Fibroblast of peridontal ligament (primary cell): ENCODE data around the gene OSGIN1.

Source experiments
- DNase-seq: peaks from one replicate; pipeline ENCODE4 v3.0.0-alpha.2; 2010; ENCODE audit errors: extremely low read depth

Gene OSGIN1

DNA sequence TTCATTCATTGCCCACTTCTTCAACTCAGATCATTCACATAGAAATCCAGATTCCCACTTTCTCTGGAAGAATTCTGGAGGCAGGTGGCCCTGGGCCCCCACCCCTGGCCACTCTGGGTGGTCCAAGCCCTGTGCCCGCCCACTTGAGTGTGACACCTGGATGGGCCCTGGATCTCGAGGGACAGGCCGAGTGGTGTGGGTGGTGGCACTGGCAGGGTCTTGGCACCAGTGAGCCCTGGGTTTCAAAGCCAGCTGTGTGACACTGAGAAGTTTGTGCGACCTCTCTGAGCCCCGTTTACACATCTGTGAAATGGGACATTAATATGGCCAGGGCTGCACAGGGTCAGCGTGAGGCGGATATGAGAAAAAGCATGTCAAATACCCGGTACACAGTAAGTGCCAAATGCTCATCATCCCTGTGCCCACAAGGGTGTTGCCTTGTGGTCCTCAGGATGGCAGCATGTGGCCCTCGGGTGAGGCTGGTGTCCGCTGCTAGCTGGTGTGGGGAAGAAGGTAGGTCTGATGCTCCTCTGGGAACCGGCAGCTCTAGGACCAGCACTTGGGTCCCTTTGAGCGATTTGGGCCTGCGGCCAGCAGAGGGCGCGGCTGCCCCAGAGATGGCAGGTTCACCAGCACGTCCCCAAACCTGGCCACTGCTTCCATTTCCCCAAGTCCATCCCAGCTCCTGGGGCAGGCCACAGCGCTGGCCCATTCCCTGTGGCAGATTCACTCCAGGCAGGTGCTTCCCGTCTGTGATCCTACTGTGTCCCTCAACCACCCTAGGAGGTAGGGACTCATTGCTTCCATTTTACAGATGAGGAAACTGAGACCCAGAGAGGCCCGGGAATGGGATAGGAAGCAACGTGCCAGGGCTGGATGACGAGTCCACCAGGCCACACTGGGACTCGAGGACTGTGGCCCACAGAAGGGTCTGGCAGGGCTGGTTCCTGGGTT lies 3.6 kb downstream of the OSGIN1 start:
- DNase-seq, result peak; percentile 64

DNA sequence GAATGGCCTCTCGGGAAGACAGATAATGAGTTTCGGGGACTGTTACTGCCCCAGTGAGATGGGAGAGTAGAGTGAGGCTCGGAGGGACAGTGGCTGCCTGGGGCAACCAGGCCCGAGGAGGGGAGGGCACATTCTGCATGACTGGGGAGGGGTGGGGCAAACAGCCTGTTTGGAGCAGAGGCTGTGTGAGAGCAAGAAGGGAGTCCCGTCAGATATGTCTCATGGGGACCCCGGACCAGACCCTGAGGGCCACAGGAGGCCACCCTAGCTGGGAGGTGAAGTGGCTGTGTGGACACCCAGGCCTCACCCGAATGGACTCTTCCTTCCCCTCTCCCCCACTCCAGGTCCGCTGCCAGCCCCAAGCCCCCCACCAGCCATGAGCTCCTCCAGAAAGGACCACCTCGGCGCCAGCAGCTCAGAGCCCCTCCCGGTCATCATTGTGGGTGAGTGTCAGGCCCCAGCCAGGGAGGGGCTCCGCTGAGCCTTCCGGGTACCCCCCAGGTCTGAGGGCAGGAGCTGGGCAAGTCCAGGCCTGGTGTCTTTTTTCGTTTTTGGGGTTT lies 4.3 kb downstream of the OSGIN1 start:
- no peak for DNase-seq

DNA sequence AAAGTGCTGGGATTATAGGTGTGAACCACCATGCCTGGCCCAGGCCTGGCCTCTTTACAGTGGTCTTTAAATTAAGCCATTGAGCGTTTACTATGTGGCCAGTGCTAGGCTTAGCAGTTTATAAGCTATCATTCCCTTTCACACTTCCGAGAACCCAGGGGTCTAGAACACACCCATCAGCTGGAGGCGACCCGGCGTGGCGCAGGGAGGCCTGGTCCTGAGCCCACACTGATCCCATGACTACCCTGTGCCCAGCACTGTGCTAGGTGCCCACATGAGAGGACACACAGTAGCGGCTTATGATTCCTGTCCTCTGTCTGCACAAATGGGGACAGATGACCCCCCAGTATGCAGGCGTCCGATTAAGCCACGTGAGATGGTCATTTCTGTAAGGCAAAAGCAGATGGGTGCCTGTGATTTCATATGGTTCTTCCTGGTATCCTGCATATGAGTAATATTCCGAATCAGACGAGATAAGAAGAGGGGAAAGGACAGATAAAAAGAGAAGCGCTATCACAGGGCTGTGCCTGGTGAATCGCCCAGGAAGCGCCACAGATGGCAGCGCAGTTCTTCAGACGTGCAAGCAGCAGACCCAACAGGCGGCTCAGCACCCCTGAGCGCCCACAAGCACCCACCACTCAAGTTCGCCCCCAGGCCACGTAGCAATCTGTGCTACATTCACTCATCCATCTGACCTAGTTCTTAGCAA lies 5.3 kb downstream of the OSGIN1 start:
- no peak for DNase-seq

DNA sequence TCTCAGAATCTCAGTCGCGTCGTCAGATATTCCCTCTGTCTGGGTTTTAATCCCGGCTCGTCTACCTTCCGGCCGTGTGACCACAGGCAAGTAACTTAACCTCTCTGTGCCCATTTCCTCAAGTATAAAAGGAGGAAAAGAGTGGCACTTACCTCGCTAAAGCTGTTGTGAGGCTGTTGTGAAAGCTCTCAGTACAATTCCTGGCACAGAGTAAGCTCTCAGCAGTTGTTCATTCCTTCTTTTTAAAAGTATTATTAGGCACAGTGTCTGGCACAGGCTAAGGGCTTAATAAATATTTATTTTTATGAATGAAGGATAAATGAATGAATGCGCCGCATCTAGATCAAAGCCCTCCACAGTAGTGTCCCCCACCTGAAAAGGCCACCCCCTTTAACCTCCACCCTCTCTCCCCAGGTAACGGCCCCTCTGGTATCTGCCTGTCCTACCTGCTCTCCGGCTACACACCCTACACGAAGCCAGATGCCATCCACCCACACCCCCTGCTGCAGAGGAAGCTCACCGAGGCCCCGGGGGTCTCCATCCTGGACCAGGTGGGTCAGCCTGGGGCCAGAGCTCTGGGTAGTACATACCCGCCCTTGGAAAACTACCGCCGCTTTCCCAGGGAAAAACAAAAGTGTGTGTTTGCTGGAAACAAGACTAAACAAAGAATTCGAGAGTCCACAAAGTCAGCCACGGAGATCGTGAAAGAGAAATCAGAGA lies 6.0 kb downstream of the OSGIN1 start:
- no peak for DNase-seq

DNA sequence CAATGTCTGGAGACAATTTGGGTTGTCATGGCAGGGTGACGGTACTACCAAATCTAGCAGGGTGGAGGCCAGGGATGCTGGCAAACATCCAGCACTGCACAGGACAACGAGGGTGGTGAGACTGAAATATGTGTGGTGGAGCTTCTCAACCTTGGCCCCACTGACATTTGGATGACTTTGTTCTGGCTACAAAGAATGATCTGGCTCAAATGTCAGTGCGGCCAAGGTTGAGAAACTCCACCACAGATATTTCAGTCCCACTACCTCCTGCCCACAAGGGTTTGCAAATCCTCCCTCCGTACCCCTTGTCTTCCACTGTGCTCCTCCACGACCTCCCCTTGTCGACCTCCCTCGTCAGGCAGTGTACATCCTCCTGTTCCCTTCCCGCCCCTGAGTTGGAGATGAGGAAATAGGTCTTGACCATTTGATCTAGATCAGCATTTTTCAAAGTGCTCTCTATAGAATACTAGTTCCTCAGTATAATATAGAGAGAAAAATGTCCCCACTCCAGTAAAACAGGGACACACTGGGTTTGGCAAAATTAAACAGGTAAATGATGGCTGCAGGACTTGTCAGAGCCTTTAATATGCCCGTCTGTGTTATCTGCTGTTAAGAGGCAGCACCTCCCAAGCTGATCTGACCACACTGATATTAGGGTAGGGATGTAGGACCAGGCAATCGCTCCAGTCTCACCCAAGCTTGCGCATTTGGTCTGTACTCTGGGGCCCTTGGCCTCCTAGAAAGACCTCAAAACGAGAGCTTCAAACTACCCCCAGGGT lies 6.8 kb downstream of the OSGIN1 start:
- no peak for DNase-seq

DNA sequence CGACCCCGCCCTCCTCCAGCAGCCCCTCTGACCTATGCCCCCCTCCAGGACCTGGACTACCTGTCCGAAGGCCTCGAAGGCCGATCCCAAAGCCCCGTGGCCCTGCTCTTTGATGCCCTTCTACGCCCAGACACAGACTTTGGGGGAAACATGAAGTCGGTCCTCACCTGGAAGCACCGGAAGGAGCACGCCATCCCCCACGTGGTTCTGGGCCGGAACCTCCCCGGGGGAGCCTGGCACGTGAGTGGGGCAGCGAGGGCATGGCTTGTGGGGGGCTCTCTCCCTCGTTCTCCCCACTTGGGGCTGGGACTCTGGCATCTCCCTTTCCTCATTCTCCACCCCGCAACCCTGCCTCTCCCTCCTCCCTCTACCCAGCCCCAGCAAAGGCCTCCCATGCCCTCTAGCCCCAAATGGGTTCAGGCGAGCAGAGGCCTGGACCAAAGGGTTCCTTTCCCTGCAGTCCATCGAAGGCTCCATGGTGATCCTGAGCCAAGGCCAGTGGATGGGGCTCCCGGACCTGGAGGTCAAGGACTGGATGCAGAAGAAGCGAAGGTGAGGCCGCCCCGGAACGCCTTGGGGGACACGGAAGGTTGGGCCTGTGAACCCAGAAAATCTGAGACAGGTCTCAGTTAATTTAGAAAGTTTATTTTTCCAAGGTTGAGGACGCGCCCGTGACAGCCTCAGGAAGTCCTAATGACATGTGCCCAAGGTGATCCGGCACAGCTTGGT lies 7.6 kb downstream of the OSGIN1 start:
- no peak for DNase-seq

DNA sequence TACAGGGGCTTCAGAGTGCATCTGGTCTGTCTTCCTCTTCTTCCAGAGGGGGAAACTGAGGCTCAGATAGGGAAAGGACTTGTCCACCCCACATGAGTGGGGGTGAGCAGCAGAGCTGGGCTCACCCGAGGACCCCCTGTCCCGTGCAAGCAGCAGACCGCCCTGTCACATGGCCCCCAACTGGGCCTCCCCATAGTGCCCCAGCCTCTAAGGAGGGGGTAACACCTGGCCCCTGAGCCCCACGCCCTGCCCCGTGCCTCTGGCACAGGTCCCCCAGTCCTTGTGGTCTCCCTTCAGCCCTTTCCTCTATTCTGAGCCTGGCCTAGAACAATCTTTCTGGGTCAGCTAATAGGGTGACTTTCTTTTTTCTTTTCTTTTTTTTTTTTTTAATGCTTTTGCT lies 8.6 kb downstream of the OSGIN1 start:
- DNase-seq, result no peak

DNA sequence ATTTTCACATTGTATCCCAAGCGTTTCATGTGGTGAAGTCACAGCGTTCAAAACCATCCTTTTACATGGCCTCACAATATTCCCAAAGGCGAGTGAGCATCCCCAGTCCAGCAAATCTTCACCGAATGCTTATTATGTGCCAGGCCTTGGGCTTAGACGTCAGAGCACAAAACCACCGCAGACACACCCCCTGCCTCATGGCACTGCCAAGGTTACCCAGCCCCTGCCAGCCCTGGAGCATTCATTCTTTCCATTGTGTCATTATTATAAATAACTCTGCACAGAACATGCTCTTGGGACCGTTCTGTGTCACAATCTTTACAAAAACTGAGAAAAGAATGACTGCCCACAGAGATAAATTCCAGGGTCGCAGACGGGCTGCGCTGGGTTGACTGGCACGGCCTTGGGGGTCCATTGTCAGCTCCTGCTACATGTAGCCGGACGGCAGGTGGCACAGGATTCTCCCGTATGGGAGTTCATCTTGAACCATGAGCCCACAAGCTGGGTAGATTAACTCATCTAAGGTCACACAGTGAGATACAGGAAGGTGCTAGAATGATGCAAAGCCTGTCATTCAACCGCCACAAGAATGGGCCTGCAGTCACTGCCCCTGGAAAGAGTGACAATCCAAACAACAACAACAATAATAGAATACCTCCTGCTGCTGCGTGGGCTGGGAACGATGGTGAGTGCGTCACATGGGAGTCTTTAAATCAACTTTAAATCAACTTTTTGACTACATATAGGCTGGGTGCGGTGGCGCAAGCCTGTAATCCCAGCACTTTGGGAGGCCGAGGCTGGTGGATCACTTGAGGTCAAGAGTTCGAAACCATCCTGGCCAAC lies 10.5 kb downstream of the OSGIN1 start:
- no peak for DNase-seq

DNA sequence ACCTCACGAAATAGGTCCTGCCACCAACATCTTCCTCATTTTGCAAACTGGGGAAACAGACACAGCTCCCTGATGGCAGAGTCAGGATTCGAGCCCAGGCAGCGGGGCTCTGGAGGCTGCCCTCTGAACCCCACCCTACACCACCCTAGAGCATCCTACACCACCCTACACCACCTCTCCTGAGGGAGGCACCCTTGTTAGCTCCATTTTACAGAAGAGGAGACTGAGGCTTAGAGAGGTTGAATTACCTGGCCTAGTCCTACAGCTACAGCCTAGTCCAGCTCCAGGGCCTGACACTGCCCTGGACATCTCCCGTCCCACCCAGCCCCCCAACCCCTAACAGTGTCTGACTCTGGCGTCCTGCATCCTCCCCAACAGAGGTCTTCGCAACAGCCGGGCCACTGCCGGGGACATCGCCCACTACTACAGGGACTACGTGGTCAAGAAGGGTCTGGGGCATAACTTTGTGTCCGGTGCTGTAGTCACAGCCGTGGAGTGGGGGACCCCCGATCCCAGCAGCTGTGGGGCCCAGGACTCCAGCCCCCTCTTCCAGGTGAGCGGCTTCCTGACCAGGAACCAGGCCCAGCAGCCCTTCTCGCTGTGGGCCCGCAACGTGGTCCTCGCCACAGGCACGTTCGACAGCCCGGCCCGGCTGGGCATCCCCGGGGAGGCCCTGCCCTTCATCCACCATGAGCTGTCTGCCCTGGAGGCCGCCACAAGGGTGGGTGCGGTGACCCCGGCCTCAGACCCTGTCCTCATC lies 11.8 kb downstream of the OSGIN1 start:
- DNase-seq, result no peak

DNA sequence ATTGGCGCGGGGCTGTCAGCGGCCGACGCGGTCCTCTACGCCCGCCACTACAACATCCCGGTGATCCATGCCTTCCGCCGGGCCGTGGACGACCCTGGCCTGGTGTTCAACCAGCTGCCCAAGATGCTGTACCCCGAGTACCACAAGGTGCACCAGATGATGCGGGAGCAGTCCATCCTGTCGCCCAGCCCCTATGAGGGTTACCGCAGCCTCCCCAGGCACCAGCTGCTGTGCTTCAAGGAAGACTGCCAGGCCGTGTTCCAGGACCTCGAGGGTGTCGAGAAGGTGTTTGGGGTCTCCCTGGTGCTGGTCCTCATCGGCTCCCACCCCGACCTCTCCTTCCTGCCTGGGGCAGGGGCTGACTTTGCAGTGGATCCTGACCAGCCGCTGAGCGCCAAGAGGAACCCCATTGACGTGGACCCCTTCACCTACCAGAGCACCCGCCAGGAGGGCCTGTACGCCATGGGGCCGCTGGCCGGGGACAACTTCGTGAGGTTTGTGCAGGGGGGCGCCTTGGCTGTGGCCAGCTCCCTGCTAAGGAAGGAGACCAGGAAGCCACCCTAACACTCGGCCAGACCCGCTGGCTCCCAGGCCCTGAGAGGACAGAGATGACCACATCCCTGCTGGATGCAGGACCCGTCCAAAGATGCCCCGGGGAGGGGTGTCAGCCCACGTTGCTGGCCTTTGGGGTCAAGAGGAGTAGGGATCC lies 12.6 kb downstream of the OSGIN1 start:
- no peak for DNase-seq

DNA sequence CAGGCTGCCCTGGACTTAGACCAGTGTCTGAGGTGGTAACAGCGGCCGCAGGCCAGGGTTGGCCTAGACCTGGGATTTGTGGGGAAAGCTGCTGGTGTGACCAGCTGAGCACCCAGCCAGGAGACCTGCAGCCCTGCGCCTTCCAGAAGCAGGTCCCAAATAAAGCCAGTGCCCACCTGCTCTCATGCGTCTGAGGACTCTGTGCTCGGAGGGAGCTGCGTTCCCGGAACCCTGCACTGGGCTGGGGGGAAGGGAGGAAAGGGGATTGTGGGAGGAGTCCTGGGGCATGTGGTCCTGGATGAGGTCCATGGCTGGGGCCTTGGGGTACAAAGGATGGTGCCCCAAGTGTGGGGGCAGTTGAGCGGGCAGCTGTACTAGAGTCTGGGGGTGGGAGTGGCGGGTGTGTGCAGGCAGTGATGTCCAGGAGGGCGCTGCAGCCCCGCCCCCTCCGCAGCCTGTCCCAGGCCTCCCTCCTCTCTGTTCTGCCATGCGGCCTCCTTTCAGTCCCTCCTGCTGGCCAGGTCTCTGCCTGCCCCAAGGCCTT lies 13.2 kb downstream of the OSGIN1 start:
- no peak for DNase-seq

DNA sequence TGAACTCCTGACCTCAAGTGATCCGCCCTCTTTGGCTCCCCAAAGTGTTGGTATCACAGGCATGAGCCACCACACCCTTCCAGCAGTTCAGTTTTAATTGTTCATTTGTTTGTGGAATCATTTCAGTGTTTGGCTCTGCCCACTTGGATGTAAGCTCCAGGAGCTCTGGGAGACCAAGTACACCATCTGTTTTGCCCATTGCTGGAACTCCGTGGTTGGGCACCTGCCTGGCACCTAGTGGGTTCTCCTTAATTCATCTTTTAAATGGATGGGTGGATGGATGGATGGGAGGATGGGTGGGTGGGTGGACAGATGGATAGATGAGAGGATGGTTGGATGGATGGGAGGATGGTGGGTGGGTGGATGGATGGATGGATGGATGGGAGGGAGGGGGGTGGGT lies 14.1 kb downstream of the OSGIN1 start:
- DNase-seq, result no peak

DNA sequence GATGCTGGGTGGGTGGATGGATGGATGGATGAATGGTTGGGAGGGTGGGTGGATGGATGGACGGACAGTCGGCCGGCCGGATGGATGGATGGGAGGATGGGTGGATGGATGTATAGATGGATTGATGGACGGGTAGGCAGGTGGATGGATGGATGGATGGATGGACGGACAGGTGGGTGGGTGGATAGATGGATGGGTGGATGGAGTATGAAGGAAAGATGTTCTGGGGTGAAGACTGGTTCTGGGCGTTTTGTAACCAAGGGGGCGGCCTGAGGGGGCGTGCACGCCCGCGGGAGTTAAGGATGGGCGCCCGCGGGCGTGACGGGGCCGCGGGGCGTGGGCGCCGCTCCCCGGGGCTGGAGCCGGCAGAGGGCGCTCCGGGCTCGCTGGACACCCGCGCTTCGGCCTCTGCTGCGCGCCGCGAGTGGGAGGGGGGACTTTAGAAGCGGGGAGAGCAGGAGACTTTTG lies 14.8 kb downstream of the OSGIN1 start, which contains the start of gene NECAB2:
Gene NECAB2 (plus strand): TSS at position 407 of the 468 bp plus-strand sequence. CDS start 405 bp downstream, outside the sequence.
- DNase-seq, result peak; percentile 13

DNA sequence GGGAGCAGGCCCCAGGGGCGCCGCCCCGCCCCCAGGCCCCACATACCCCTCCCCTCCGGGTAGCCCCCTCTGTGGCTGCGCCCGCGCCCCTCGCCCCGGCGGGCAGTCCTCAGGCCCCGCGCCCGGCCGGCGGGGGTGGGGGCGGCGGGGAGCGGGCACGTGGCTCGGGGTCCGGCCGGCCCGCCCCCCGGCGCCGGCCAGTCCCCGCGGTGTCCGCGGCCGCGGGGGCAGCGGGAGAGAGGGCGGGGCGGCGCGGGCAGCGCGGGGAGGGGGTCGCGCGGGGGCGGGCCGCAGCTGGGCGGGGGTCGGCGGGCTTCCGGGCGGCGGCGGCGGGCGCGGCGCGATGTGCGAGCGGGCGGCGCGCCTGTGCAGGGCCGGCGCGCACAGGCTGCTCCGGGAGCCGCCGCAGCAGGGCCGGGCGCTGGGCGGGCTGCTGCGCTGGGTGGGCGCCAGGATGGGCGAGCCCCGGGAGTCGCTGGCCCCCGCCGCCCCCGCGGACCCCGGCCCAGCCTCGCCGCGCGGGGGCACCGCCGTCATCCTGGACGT lies 15.3 kb downstream of the OSGIN1 start:
- no peak for DNase-seq

DNA sequence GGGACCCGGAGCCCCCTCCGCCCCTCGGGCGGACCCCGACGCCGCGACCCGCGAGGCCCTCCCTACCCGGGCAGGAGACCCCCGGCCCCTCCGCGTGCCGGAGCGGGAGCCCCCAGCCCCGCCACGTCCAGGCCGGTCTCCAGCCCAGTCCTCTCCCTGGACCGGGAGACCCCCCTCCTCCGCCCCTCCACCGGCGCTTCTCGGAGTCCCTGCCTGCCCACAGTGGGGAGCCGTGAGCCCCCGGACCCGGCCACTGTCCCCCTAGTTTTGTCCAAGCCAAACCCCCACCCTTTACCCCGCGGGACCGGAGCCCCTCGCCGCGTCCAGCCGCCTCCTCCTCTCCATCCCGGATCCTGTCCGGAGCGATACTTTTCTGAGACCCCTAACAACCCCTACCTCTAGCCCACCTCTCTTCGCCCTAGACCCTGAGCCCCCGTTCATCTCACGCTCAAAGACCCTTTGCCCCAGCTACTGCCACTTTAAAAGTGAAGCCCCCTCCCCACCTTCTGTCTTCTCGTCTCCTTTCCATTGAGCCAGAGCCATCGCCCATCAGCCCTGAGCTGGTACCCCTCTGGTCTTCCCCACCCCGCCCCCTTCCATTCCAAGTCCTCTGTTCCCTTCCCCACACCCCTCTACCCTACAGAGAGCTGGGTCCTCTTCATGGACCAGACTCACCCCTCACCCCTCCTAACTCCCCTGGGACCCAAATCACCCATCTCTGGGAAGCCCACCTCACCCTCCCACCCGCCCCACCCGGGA lies 16.0 kb downstream of the OSGIN1 start:
- no peak for DNase-seq

DNA sequence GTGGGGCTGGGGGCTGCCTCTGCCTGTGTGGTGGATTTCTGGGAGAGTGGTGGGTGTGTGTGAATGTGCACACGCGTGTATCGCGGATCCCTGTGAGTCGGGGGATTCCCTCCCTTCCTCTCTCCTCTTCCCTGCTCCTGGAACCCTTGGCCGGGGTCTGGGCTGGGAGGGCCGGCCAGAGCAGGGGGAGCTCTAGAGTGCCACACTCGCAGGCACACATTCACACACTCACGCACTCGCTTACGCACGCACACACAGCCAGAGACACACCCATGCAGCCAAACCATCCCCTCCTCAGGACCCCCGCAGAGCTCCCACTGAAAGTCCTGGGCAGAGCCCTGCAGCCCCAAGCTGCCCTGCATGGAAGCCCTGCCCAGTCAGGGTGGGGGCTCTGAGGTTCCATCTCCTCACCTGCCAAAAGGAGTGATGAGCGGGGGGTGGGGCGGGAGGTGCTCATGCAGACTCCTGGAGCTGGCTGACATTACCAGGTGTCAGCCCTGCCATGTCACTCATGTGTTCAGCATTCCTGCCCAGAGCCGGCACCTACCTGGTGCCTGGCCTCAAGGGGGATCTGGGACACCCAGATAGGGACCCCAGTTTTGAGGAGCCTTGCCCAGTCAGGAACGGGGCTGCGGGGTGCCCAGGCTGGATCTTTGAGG lies 16.9 kb downstream of the OSGIN1 start:
- DNase-seq, result no peak
